BJ (cell line): Measurements from ENCODE around the gene AGBL2. TPM values are rescaled to one million over a fixed set of nuclear protein-coding genes. Genes with fewer than 3 reads are reported as not detected.

ENCODE experiments used
- CTCF ChIA-PET: fragments of 350-600 bp; formaldehyde crosslinking; extraction: SDS; loops from one replicate; lab custom pipeline; 2021; ENCODE audit warnings: antibody characterized with exemption, inconsistent platforms; lab: Yijun Ruan, JAX
- POLR2A ChIA-PET: fragments of 300-600 bp; sonication (Branson Sonifier 250); formaldehyde crosslinking; extraction: SDS; loops from one replicate; lab custom pipeline; 2021; ENCODE audit warnings: antibody characterized with exemption; lab: Charles Lee
- DNase-seq: peaks from one replicate; pipeline ENCODE4 v3.0.0-alpha.2; 2011; ENCODE audit warnings: low read depth
- H3K27me3 ChIP-seq: 2 replicates; pipeline ENCODE4 v1.6.0; 2011; ENCODE audit warnings: low read length; ENCODE audit not compliant: control insufficient read depth, insufficient read depth
- H3K36me3 ChIP-seq: 2 replicates; pipeline ENCODE4 v1.5.1; 2011; ENCODE audit warnings: low read length; ENCODE audit not compliant: control insufficient read depth, insufficient read depth
- H3K4me3 ChIP-seq: 2 replicates; pipeline ENCODE4 v1.5.1; 2011; ENCODE audit warnings: low read depth, mild to moderate bottlenecking, control low read depth, low read length
- CTCF ChIP-seq: IDR thresholded peaks from 2 replicates; pipeline ENCODE4 v1.5.1; 2011; ENCODE audit warnings: low read depth, mild to moderate bottlenecking, control low read depth, inconsistent platforms, low read length, moderate library complexity; ENCODE audit not compliant: insufficient read depth
- polyA plus RNA-seq: library from polyadenylated mRNA; depleted of rRNA; stranded (reverse); fragments of >200 nt; gene quantifications from 2 replicates; pipeline ENCODE4 v1.2.3, GENCODE V29; 2011

Gene AGBL2
- polyA plus RNA-seq, 1 experiment = 1.5 TPM

- no peaks in the 10 kb centered on the region for H3K27me3 ChIP-seq
- no peak overlapping the region for H3K4me3 ChIP-seq
- ChIA-PET CTCF (no interaction called here), POLR2A (interaction anchor here (0.7 kb wide), 1 partner anchor 24 kb away, joined by 12 read pairs; no protein-coding TSS in a partner anchor)
- DNase-seq = no peak
- peaks cover 30% of the 10 kb centered on the region for H3K36me3 ChIP-seq
- TF ChIP-seq CTCF = no peak
Observed at GRCh38 chr11:47724041-47724729, 9.0 kb upstream of the AGBL2 start.

GRCh38 chr11:47723041-47723440 lies 7.9 kb upstream of the AGBL2 start:
- no peak for DNase-seq
- CTCF ChIA-PET = no interaction called here
- Histone ChIP-seq H3K4me3 (no peak overlapping the region), H3K36me3 (peaks cover 28% of the 10 kb centered on the region), H3K27me3 (no peaks in the 10 kb centered on the region)
- no peak for TF ChIP-seq CTCF
- POLR2A ChIA-PET = no interaction called here

GRCh38 chr11:47720651-47721050 lies 5.5 kb upstream of the AGBL2 start:
- no peak for TF ChIP-seq CTCF
- ChIA-PET CTCF (no interaction called here), POLR2A (no interaction called here)
- peaks cover 27% of the 10 kb centered on the region for H3K36me3 ChIP-seq
- no peak overlapping the region for H3K4me3 ChIP-seq
- H3K27me3 ChIP-seq = no peaks in the 10 kb centered on the region
- no peak for DNase-seq

- Histone ChIP-seq H3K36me3 (peaks cover 11% of the 10 kb centered on the region), H3K27me3 (no peaks in the 10 kb centered on the region), H3K4me3 (no peak overlapping the region)
- no peak for TF ChIP-seq CTCF
- CTCF ChIA-PET = interaction anchor here (0.7 to 1.4 kb wide), 2 partner anchors 11 to 209 kb away, joined by 3 to 4 read pairs; no protein-coding TSS in a partner anchor
- no peak for DNase-seq
- POLR2A ChIA-PET = no interaction called here
Observed at GRCh38 chr11:47716692-47717091, 1.5 kb upstream of the AGBL2 start.

GRCh38 chr11:47714554-47715081 lies 551 bp downstream of the AGBL2 start:
- no peak for TF ChIP-seq CTCF
- POLR2A ChIA-PET = no interaction called here
- Histone ChIP-seq H3K27me3 (no peaks in the 10 kb centered on the region), H3K36me3 (peaks cover 8% of the 10 kb centered on the region), H3K4me3 (peak overlapping the region; percentile 75)
- no peak for DNase-seq
- CTCF ChIA-PET = interaction anchor here (1.0 kb wide), 1 partner anchor 11 kb away, joined by 4 read pairs; no protein-coding TSS in a partner anchor
